Stomach (tissue), 9 donors: ENCODE results near the gene KCNJ14. TPM values are rescaled to one million over a fixed set of nuclear protein-coding genes. Genes with fewer than 3 reads are reported as not detected.

Experiments used
- DNase-seq, 2 donors: peaks; one replicate each; pipeline versions ENCODE4 v3.0.0 to v3.0.0-alpha.2; 2013 to 2019
- H3K27ac ChIP-seq, 5 donors: fragments of 200-600 bp in 4 of 5; sonication (generic) in 4 of 5; one replicate each; pipeline ENCODE4 v1.5.1; 2013 to 2019; ENCODE audit warnings: mild to moderate bottlenecking in 1 of 5, moderate library complexity in 1 of 5
- H3K27me3 ChIP-seq, 3 donors: fragments of 200-600 bp; sonication (generic); one replicate each; pipeline ENCODE4 v1.5.1; 2017 to 2019; ENCODE audit warnings: mixed run types in 1 of 3
- H3K36me3 ChIP-seq, 4 donors: fragments of 200-600 bp; sonication (generic); 1 replicate in 3 of 4; 2 replicates in 1 of 4; pipeline ENCODE4 v1.5.1; 2016 to 2019
- H3K4me1 ChIP-seq, 4 donors: fragments of 200-600 bp; sonication (generic); one replicate each; pipeline ENCODE4 v1.5.1; 2016 to 2019
- H3K4me3 ChIP-seq, 4 donors: fragments of 200-600 bp; sonication (generic) in 3 of 4; one replicate each; pipeline ENCODE4 v1.5.1; 2016 to 2019; ENCODE audit warnings: mild to moderate bottlenecking in 1 of 4
- H3K9me3 ChIP-seq, 4 donors: fragments of 200-600 bp; sonication (generic); one replicate each; pipeline ENCODE4 v1.5.1; 2016 to 2019
- EP300 ChIP-seq: sonication (generic); formaldehyde crosslinking; IDR thresholded peaks from one replicate; pipeline ENCODE4 v1.6.1; 2017; ENCODE audit warnings: antibody characterized with exemption
- POLR2A ChIP-seq, 4 donors: fragments of 450-650 bp; IDR thresholded peaks; one replicate each; pipeline ENCODE4 v1.6.1; 2016; ENCODE audit warnings: antibody characterized with exemption in 4 of 4, control low read depth in 2 of 4, mild to moderate bottlenecking in 1 of 4, moderate library complexity in 1 of 4
- POLR2AphosphoS5 ChIP-seq, 3 donors: sonication (generic); formaldehyde crosslinking; IDR thresholded peaks; one replicate each; pipeline ENCODE4 v1.6.1; 2016; ENCODE audit warnings: antibody characterized with exemption in 3 of 3
- WGBS, 5 donors: extraction: QIAGEN DNeasy Blood & Tissue Kit in 3 of 5; methylation state at CpG; one replicate each; pipeline versions ENCODE4 v1.1.5 to v1.1.7; 2013 to 2018; 5-methylcytosine and 5-hydroxymethylcytosine counted together
- intact Hi-C: fragments of 100-400 bp; cut with DNase I; formaldehyde crosslinking; loops from one replicate; pipeline ENCODE4 v1.15.1; 2023; ENCODE audit warnings: low total_unique reads
- polyA plus RNA-seq, 3 donors: library from polyadenylated mRNA; stranded (reverse); fragments of 200-250 nt; gene quantifications; one replicate each; pipeline ENCODE4 v1.2.3, GENCODE V29; 2013
- total RNA-seq, 5 donors: library from RNA; depleted of rRNA; stranded (reverse); fragments of >200 nt; gene quantifications; one replicate each; pipeline versions ENCODE4 v1.1.0 to v1.2.3, GENCODE V29; 2014 to 2016
- TF ChIP-seq, protein P1 (sequence below), 7 experiments: fragments of 450-650 bp in 4 of 7; fragments of 200-600 bp in 3 of 7; sonication (generic) in 3 of 7; IDR thresholded peaks; one replicate each; pipeline ENCODE4 v1.5.1; 2016 to 2019; ENCODE audit warnings: antibody characterized with exemption in 7 of 7, control low read depth in 2 of 7, mild to moderate bottlenecking in 1 of 7
- donor health status: healthy with polysubstance abuse.
- donor health status: Bipolar disorder and iron deficiency.
- donor health status: healthy.

Gene KCNJ14
- total and polyA plus RNA-seq, 8 donors: 0.19 to 4.6 (median 0.92) TPM; not detected in 3

DNA sequence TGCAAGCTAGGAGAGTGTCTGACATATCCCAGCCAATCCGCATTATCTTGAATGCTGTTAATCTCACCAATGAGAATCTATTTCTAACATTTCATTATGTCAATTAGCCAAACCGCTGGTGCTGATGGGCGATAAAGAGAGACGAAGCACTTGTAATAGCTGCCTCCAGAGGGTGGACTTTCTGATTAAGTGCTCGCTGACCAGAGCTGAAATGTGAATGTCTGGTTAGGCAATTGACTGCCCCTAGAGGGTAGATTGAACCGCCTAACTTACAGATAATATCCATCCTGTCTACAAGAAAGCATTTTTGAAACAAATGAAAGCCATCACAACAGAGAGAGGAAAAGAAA lies 10.1 kb upstream of the KCNJ14 start:
- Histone ChIP-seq H3K4me1 (peaks cover 16 to 51% (median 37%) of the 10 kb centered on the region in 4 donors), H3K9me3 (no peaks in the 10 kb centered on the region), H3K27ac (peak overlapping the region; percentile 80 to 91 (median 89)), H3K27me3 (peaks cover 0 to 47% (median 21%) of the 10 kb centered on the region in 3 donors), H3K4me3 (peak overlapping the region; percentile 78 to 100 (median 92)), H3K36me3 (peaks cover 6 to 34% (median 33%) of the 10 kb centered on the region in 4 donors)
- intact Hi-C loops: no loop called here
- TF ChIP-seq, protein P1, sequence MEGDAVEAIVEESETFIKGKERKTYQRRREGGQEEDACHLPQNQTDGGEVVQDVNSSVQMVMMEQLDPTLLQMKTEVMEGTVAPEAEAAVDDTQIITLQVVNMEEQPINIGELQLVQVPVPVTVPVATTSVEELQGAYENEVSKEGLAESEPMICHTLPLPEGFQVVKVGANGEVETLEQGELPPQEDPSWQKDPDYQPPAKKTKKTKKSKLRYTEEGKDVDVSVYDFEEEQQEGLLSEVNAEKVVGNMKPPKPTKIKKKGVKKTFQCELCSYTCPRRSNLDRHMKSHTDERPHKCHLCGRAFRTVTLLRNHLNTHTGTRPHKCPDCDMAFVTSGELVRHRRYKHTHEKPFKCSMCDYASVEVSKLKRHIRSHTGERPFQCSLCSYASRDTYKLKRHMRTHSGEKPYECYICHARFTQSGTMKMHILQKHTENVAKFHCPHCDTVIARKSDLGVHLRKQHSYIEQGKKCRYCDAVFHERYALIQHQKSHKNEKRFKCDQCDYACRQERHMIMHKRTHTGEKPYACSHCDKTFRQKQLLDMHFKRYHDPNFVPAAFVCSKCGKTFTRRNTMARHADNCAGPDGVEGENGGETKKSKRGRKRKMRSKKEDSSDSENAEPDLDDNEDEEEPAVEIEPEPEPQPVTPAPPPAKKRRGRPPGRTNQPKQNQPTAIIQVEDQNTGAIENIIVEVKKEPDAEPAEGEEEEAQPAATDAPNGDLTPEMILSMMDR (IDR thresholded peaks at IDR 0.05): peak in 3 of 7 experiments; percentile 26 to 52 (median 45)
- no peak for TF ChIP-seq EP300
- WGBS, 5 donors: 2 to 6% (median 4%) methylated on average over 6 of the region's 6 CpGs
- DNase-seq: peak in 1 of 2 donors; percentile 87

DNA sequence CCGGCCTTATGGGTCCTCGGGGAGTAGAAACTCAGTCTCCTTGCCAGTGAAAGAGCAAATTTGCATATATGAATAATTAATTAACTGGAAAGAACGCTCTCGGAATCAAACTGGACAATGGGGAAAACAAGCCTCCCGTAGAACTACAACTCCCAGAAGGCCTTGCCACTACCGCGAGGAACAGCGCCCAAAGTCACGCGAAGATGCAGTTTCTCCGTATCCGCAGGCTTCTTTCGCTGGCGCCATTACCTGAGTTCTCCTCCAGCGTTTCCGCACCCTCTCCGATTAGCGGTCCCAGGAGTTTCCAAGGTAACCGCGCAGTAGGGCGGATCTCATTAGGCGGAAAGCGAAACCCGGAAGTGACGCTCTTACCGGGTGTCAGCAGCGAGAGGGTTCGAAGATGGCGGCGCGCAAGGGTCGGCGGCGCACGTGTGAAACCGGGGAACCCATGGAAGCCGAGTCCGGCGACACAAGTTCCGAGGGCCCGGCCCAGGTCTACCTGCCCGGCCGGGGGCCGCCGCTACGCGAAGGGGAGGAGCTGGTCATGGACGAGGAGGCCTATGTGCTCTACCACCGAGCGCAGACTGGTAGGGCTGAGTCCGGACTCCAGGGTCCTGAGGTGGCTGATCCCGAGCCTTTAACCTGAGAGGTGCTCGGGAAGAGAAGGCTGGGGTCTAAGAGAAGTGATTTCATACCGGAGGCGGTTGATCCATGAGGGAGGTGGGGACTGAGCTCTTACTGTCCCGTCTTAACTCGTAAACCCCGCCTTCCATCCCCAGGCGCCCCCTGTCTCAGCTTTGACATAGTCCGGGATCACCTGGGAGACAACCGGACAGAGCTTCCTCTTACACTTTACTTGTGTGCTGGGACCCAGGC lies 9.5 kb upstream of the KCNJ14 start, which contains the start of gene GRWD1:
TSS of gene GRWD1 (plus strand) at position 378 of the 876 bp plus-strand sequence. CDS start at position 401, 23 bp downstream.
- intact Hi-C loops: no loop called here
- H3K27ac ChIP-seq: peak within 1 kb of the TSS; percentile 80 to 91 (median 89)
- peaks cover 12 to 40% (median 39%) of the 10 kb centered on the region in 4 donors for H3K36me3 ChIP-seq
- TF ChIP-seq POLR2A (IDR thresholded peaks at IDR 0.05) (no peak), POLR2AphosphoS5 (IDR thresholded peaks at IDR 0.05) (peak; percentile 42 to 93 (median 75)), EP300 (no peak)
- TF ChIP-seq, protein P1 (IDR thresholded peaks at IDR 0.05): no peak
- WGBS, 5 donors: 0 to 1% (median 0%) methylated on average over 42 to 61 of the region's 61 CpGs
- peaks cover 0 to 41% (median 21%) of the 10 kb centered on the region in 3 donors for H3K27me3 ChIP-seq
- no peaks in the 10 kb centered on the region for H3K9me3 ChIP-seq
- DNase-seq: peak; percentile 91 to 98
- H3K4me1 ChIP-seq: peaks cover 16 to 51% (median 37%) of the 10 kb centered on the region in 4 donors
- H3K4me3 ChIP-seq: peak within 1 kb of the TSS; percentile 78 to 100 (median 92)

DNA sequence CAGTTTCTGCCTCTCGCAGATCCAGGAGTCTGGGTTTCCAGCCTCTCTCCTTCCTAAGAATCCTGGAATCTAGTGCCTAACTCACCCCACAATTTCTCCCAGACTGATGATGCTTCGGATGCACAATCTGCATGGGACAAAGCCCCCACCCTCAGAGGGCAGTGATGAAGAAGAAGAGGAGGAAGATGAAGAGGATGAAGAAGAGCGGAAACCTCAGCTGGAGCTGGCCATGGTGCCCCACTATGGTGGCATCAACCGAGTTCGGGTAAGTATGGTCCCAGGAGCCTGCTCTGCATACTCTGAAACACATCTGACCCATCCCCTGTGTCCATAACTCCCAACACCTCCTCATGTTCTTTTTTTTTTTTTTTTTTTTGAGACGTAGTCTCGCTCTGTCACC lies 8.8 kb upstream of the KCNJ14 start:
- Histone ChIP-seq H3K27me3 (peaks cover 0 to 33% (median 21%) of the 10 kb centered on the region in 3 donors), H3K9me3 (no peaks in the 10 kb centered on the region), H3K4me3 (peak overlapping the region; percentile 78 to 100 (median 92)), H3K36me3 (peaks cover 20 to 47% (median 46%) of the 10 kb centered on the region in 4 donors), H3K4me1 (peaks cover 16 to 51% (median 37%) of the 10 kb centered on the region in 4 donors), H3K27ac (peak overlapping the region in 4 of 5 donors; percentile 80 to 91 (median 88))
- DNase-seq: no peak
- intact Hi-C loops: no loop called here
- 73 to 87% (median 80%) methylated on average over 5 to 7 of the region's 7 CpGs for WGBS, 5 donors
- TF ChIP-seq POLR2AphosphoS5 (IDR thresholded peaks at IDR 0.05): no peak
- TF ChIP-seq, protein P1 (IDR thresholded peaks at IDR 0.05): no peak
- TF ChIP-seq POLR2A (IDR thresholded peaks at IDR 0.05): no peak
- no peak for TF ChIP-seq EP300

DNA sequence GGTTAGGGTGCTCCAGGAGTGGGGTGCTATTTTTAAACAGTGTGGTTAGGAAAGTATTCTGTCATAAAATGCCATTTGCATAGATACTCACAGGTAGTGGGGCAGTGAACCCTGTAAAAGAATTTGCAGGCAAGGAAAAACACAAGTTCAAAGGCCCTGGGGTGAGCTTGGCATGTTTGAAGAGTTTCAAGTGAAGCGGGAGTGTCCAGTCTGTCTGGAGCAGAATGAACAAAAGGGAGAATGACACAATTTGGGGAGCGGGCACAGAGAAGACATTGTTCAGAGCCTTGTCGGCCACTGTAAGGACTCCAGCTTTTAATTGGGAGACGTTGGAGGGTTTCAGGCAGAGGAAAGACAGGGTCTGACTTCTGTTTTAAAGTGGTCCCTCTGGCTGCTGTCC lies 6.8 kb upstream of the KCNJ14 start:
- TF ChIP-seq POLR2AphosphoS5 (IDR thresholded peaks at IDR 0.05) (no peak), POLR2A (IDR thresholded peaks at IDR 0.05) (no peak), EP300 (no peak)
- TF ChIP-seq, protein P1 (IDR thresholded peaks at IDR 0.05): no peak
- peaks cover 35 to 67% (median 66%) of the 10 kb centered on the region in 4 donors for H3K36me3 ChIP-seq
- WGBS, 5 donors: 89 to 96% (median 92%) methylated on average over 4 of the region's 4 CpGs

More for the DNA sequence above, 6.8 kb upstream of the KCNJ14 start:
- Histone ChIP-seq H3K4me3 (no peak overlapping the region), H3K4me1 (peaks cover 16 to 58% (median 44%) of the 10 kb centered on the region in 4 donors), H3K27me3 (peaks cover 0 to 14% (median 5%) of the 10 kb centered on the region in 3 donors), H3K27ac (no peak overlapping the region), H3K9me3 (no peaks in the 10 kb centered on the region)
- intact Hi-C loops: no loop called here
- DNase-seq: no peak
